Stimulated activated CD4-positive, alpha-beta T cell treated with anti-CD3 and anti-CD28 coated beads, Interleukin-2, amount 100 ng/mL, for 48 hours (primary cell): Measurements from ENCODE around the gene PMVK.

Experiments used
- DNase-seq, 2 donors: peaks; one replicate each; pipeline ENCODE4 v3.0.0-alpha.2; 2020

PMVK gene

DNA sequence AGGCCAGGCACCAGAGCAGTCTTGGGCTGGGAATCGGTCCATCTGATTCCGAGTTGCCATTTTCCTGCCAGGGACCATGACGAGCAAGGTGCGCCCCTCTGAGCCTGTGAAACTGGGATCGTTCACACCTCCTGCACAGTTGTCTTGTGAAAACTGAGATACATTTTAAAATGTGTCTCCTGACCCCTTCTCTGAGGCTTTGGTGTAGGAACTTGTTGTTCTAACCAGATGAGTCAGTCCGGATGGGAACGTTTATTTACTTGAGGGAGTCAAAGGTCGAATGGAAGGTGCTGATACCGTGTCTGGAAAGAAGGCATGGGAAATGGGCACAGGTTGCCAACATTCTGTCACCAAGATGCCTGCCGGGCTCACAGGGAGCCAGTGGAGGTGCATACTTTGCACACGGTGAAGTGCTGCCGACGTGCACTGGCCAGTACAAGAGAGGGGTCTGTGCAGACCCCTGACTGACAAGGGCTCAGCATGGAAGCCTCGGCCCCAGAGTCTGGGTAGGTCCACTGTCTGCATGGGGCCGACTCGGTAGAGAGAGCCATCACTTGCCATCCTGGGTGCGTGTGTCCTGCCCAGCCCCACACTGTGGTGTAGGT, 59.0 kb downstream of the PMVK start:
- no peak for DNase-seq

DNA sequence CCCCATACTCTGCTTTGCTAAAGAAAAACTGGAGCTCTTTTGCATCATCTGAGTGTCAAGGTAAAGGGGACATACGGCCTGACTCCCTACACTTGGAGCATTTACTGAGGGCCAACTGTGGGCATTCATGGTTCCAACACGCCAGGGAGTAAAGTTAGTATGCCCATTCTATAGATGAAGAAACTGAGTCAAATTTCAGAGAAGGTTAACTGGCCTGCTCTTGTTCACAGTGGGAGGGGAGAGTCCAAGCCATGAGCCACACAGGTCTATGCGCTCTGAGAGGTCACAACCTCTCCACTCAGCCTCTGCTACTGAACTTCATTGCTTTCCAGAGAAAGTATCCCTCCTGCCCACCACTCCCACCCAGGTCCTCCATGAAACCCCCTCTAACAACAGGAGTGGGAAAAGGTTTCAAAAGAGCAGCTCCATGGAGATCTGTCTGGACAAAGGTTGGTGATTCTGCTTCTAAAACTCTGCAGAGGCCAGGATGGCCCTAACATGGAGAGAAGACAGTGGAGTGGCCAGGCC, 59.6 kb downstream of the PMVK start:
- no peak for DNase-seq
